M059J (cell line): Measurements from ENCODE around the gene CLMP. TPM values are rescaled to one million over a fixed set of nuclear protein-coding genes. Genes with fewer than 3 reads are reported as not detected.
"Not testable (repeated sequence)": the region's sequence is repeated elsewhere in the genome, so short reads cannot be mapped to it uniquely, and the experiment has no call there.

Source experiments
- DNase-seq: peaks from one replicate; pipeline ENCODE4 v3.0.0-alpha.2; 2012; ENCODE audit warnings: low read depth
- total RNA-seq: library from RNA; depleted of rRNA; stranded (reverse); fragments of >200 nt; shearing (Covaris generic); gene quantifications from 2 replicates; pipeline ENCODE4 v1.2.3, GENCODE V29; 2014

CLMP gene
- total RNA-seq, 1 experiment from 2014 or later, result 31.8 TPM

GRCh38 chr11:123168241-123168640, 26.8 kb downstream of the CLMP start:
- DNase-seq, result no peak

- DNase-seq, result peak; percentile 45
Measured at GRCh38 chr11:123166071-123166559, 28.9 kb downstream of the CLMP start.

GRCh38 chr11:123164732-123165450, 30.2 kb downstream of the CLMP start:
- no peak for DNase-seq

- no peak for DNase-seq
Measured at GRCh38 chr11:123163621-123164020, 31.4 kb downstream of the CLMP start.

- DNase-seq, result no peak
Measured at GRCh38 chr11:123161376-123162030, 33.5 kb downstream of the CLMP start.

- no peak for DNase-seq
Measured at GRCh38 chr11:123159183-123159857, 35.7 kb downstream of the CLMP start.

GRCh38 chr11:123158033-123159003, 36.7 kb downstream of the CLMP start:
- peak; percentile 39 for DNase-seq

GRCh38 chr11:123152951-123153350, 42.1 kb downstream of the CLMP start:
- no peak for DNase-seq

- not testable (repeated sequence) for DNase-seq
Measured at GRCh38 chr11:123152346-123152745, 42.7 kb downstream of the CLMP start.

- DNase-seq, result no peak
Measured at GRCh38 chr11:123151796-123152195, 43.3 kb downstream of the CLMP start.

GRCh38 chr11:123151366-123151765, 43.7 kb downstream of the CLMP start:
- DNase-seq, result no peak

- no peak for DNase-seq
Measured at GRCh38 chr11:123150882-123151281, 44.2 kb downstream of the CLMP start.

- no peak for DNase-seq
Measured at GRCh38 chr11:123148965-123149364, 46.1 kb downstream of the CLMP start.

- peak; percentile 44 for DNase-seq
Measured at GRCh38 chr11:123145661-123146060, 49.4 kb downstream of the CLMP start.

- peak; percentile 97 for DNase-seq
Measured at GRCh38 chr11:123145220-123145619, 49.8 kb downstream of the CLMP start.

- no peak for DNase-seq
Measured at GRCh38 chr11:123144707-123145106, 50.3 kb downstream of the CLMP start.

GRCh38 chr11:123143921-123144320, 51.1 kb downstream of the CLMP start:
- DNase-seq, result no peak

GRCh38 chr11:123143476-123143875, 51.6 kb downstream of the CLMP start:
- DNase-seq, result no peak

- DNase-seq, result no peak
Measured at GRCh38 chr11:123139206-123139605, 55.8 kb downstream of the CLMP start.

- DNase-seq, result peak; percentile 93
Measured at GRCh38 chr11:123137431-123138224, 57.4 kb downstream of the CLMP start.
